Measurements from ENCODE around the gene HSPB6. TPM values are rescaled to one million over a fixed set of nuclear protein-coding genes. Genes with fewer than 3 reads are reported as not detected.

The HSPB6 gene
- total RNA-seq, 4 donors from 2014 or later = 22.3 to 185 (median 43.9) TPM

GRCh38 chr19:35757749-35758608 lies 1.1 kb upstream of the HSPB6 start, which contains the start of gene PROSER3:
Gene PROSER3 (plus strand): TSS chr19:35758176. CDS start chr19:35758216, 40 bp downstream.
- WGBS, 2 donors (ENCODE audit: low coverage in 1 of 2) = 0% methylated on average over 5 to 53 of the region's 53 CpGs
- intact Hi-C loops (cut with DNase I; ENCODE audit: low total_unique reads) = no loop called here
- peak within 1 kb of the TSS; percentile 78 to 96 (median 91) for H3K4me3 ChIP-seq
- in situ Hi-C loops (cut with MboI; ENCODE audit: low pct_ligation_motif_present in 1 of 4, low pct_unique_long_range_greater_than_20kb in 1 of 4, low sequenced_read_pairs in 3 of 4) = no loop called here
- TF ChIP-seq EP300 (IDR thresholded peaks at IDR 0.05; ENCODE audit: low read depth) (no peak), POLR2A (IDR thresholded peaks at IDR 0.05) (peak; percentile 85), POLR2AphosphoS5 (IDR thresholded peaks at IDR 0.05) (peak; percentile 58 to 92 (median 84))
- H3K9me3 ChIP-seq = no peaks in the 10 kb centered on the region
- peaks cover 3% of the 10 kb centered on the region for H3K27me3 ChIP-seq
- peak within 1 kb of the TSS; percentile 96 to 99 (median 97) for H3K27ac ChIP-seq
- peak; percentile 98 for DNase-seq
- peaks cover 0 to 16% (median 0%) of the 10 kb centered on the region in 4 donors for H3K36me3 ChIP-seq
- H3K4me1 ChIP-seq = peaks cover 16 to 42% (median 39%) of the 10 kb centered on the region in 4 donors

GRCh38 chr19:35757231-35757748 lies 461 bp upstream of the HSPB6 start:
- intact Hi-C loops (cut with DNase I; ENCODE audit: low total_unique reads) = no loop called here
- Histone ChIP-seq H3K9me3 (no peaks in the 10 kb centered on the region), H3K27me3 (peaks cover 3% of the 10 kb centered on the region), H3K4me3 (peak overlapping the region in 3 of 4 donors; percentile 78 to 92 (median 90)), H3K27ac (peak overlapping the region; percentile 96 to 99 (median 97)), H3K36me3 (peaks cover 0 to 20% (median 3%) of the 10 kb centered on the region in 4 donors), H3K4me1 (peaks cover 16 to 42% (median 39%) of the 10 kb centered on the region in 4 donors)
- in situ Hi-C loops (cut with MboI; ENCODE audit: low pct_ligation_motif_present in 1 of 4, low pct_unique_long_range_greater_than_20kb in 1 of 4, low sequenced_read_pairs in 3 of 4) = no loop called here
- TF ChIP-seq POLR2AphosphoS5 (IDR thresholded peaks at IDR 0.05) (peak; percentile 61 to 81 (median 77)), EP300 (IDR thresholded peaks at IDR 0.05; ENCODE audit: low read depth) (peak; percentile 83), POLR2A (IDR thresholded peaks at IDR 0.05) (no peak)
- DNase-seq = peak; percentile 74
- 16% methylated on average over 15 of the region's 19 CpGs; no CpG with 5 or more reads in 1 of the 2 donors for WGBS, 2 donors (ENCODE audit: low coverage in 1 of 2)

- H3K27ac ChIP-seq = peak overlapping the region; percentile 96 to 99 (median 97)
- DNase-seq = peak; percentile 79
- intact Hi-C loops (cut with DNase I; ENCODE audit: low total_unique reads) = no loop called here
- no peak for TF ChIP-seq POLR2A (IDR thresholded peaks at IDR 0.05)
- TF ChIP-seq EP300 (IDR thresholded peaks at IDR 0.05; ENCODE audit: low read depth) = peak; percentile 82
- TF ChIP-seq POLR2AphosphoS5 (IDR thresholded peaks at IDR 0.05) = peak; percentile 29 to 65 (median 63)
- peaks cover 0 to 14% (median 3%) of the 10 kb centered on the region in 4 donors for H3K36me3 ChIP-seq
- peaks cover 16 to 42% (median 39%) of the 10 kb centered on the region in 4 donors for H3K4me1 ChIP-seq
- H3K27me3 ChIP-seq = peaks cover 3% of the 10 kb centered on the region
- WGBS, 2 donors (ENCODE audit: low coverage in 1 of 2) = 26 to 67% methylated on average over 1 to 46 of the region's 74 CpGs
- in situ Hi-C loops (cut with MboI; ENCODE audit: low pct_ligation_motif_present in 1 of 4, low pct_unique_long_range_greater_than_20kb in 1 of 4, low sequenced_read_pairs in 3 of 4) = no loop called here
- H3K4me3 ChIP-seq = peak overlapping the region; percentile 35 to 92 (median 70)
- H3K9me3 ChIP-seq = no peaks in the 10 kb centered on the region
These were observed 1.1 kb downstream of the HSPB6 start for GRCh38 chr19:35755550-35756376.

- H3K36me3 ChIP-seq = peaks cover 0 to 14% (median 3%) of the 10 kb centered on the region in 4 donors
- H3K4me1 ChIP-seq = peaks cover 16 to 42% (median 40%) of the 10 kb centered on the region in 4 donors
- TF ChIP-seq POLR2AphosphoS5 (IDR thresholded peaks at IDR 0.05) = no peak
- no peak for TF ChIP-seq EP300 (IDR thresholded peaks at IDR 0.05; ENCODE audit: low read depth)
- no peak for TF ChIP-seq CTCF (IDR thresholded peaks at IDR 0.05)
- TF ChIP-seq POLR2A (IDR thresholded peaks at IDR 0.05) = no peak
- DNase-seq = no peak
- H3K27me3 ChIP-seq = peaks cover 3% of the 10 kb centered on the region
- H3K27ac ChIP-seq = peak overlapping the region; percentile 96 to 99 (median 97)
- in situ Hi-C loops (cut with MboI; ENCODE audit: low pct_ligation_motif_present in 1 of 4, low pct_unique_long_range_greater_than_20kb in 1 of 4, low sequenced_read_pairs in 3 of 4) (no loop called here), intact Hi-C loops (cut with DNase I; ENCODE audit: low total_unique reads) (no loop called here)
- H3K9me3 ChIP-seq = no peaks in the 10 kb centered on the region
- peak overlapping the region in 3 of 4 donors; percentile 35 to 92 (median 90) for H3K4me3 ChIP-seq
- 42 to 50% methylated on average over 6 to 16 of the region's 17 CpGs for WGBS, 2 donors (ENCODE audit: low coverage in 1 of 2)
These were observed 1.7 kb downstream of the HSPB6 start for GRCh38 chr19:35755131-35755549.

Data from transverse colon (tissue), 4 donors.